A673 (cell line): ENCODE results near the gene TM6SF1.

Experiments used
- EZH2 ChIP-seq: fragments of 200-600 bp; sonication (generic); IDR thresholded peaks from 2 replicates; pipeline ENCODE4 v1.6.1; 2017; ENCODE audit warnings: borderline replicate concordance, low read depth, mild to moderate bottlenecking, mixed read lengths, antibody characterized with exemption, low read length; ENCODE audit not compliant: poor library complexity, severe bottlenecking
- TF ChIP-seq, protein P1 (sequence below): fragments of 300-800, 200-600 bp; sonication (generic); conservative IDR thresholded peaks from 2 replicates; pipeline ENCODE4 v1.5.1; 2017; ENCODE audit warnings: low read depth, mild to moderate bottlenecking, antibody characterized with exemption, low read length, moderate library complexity, mixed read lengths

DNA sequence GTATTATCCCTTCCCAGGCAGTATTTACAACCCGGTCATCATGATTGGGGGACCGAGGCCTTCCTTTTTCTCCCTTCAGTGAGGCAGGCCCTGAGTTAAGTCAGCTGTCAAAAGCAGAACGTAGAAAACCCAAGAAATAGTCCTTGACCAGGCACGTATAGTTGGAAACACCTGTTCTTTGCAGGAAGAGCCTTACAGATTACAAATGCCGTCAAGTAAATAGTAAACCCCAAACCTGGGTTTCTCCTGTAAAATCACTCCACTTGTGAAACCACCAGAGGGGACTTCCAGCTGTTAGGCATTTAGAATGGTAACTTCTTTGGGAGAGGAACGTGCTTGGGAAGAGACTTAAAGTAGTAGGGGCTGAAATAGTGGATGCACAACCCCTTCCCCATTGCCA, 39.4 kb upstream of the TM6SF1 start:
- TF ChIP-seq, protein P1, sequence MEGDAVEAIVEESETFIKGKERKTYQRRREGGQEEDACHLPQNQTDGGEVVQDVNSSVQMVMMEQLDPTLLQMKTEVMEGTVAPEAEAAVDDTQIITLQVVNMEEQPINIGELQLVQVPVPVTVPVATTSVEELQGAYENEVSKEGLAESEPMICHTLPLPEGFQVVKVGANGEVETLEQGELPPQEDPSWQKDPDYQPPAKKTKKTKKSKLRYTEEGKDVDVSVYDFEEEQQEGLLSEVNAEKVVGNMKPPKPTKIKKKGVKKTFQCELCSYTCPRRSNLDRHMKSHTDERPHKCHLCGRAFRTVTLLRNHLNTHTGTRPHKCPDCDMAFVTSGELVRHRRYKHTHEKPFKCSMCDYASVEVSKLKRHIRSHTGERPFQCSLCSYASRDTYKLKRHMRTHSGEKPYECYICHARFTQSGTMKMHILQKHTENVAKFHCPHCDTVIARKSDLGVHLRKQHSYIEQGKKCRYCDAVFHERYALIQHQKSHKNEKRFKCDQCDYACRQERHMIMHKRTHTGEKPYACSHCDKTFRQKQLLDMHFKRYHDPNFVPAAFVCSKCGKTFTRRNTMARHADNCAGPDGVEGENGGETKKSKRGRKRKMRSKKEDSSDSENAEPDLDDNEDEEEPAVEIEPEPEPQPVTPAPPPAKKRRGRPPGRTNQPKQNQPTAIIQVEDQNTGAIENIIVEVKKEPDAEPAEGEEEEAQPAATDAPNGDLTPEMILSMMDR, result no peak
- no peak for TF ChIP-seq EZH2
